Muscle of back (tissue), 11 donors: Measurements from ENCODE around the gene ENOX1. TPM values are rescaled to one million over a fixed set of nuclear protein-coding genes. Genes with fewer than 3 reads are reported as not detected.

Source experiments
- DNase-seq, 3 donors: peaks; one replicate each; pipeline versions ENCODE4 v3.0.0 to v3.0.0-alpha.2; 2013
- polyA plus RNA-seq, 10 donors: library from polyadenylated mRNA; unstranded; fragments of 120-200 nt; gene quantifications; one replicate each; pipeline ENCODE4 v1.2.1, GENCODE V29; 2013; ENCODE audit not compliant: insufficient read length in 10 of 10

Gene ENOX1
- polyA plus RNA-seq, 10 donors: 9.1 to 12.6 (median 11.4) TPM

- peak in 1 of 3 donors; percentile 49 for DNase-seq
Observed at GRCh38 chr13:43546251-43546650, 240.5 kb downstream of the ENOX1 start.

GRCh38 chr13:43545317-43545874 is 241.4 kb downstream of the ENOX1 start:
- peak in 1 of 3 donors; percentile 66 for DNase-seq

- peak in 1 of 3 donors; percentile 26 for DNase-seq
Observed at GRCh38 chr13:43544631-43545030, 242.1 kb downstream of the ENOX1 start.

DNA sequence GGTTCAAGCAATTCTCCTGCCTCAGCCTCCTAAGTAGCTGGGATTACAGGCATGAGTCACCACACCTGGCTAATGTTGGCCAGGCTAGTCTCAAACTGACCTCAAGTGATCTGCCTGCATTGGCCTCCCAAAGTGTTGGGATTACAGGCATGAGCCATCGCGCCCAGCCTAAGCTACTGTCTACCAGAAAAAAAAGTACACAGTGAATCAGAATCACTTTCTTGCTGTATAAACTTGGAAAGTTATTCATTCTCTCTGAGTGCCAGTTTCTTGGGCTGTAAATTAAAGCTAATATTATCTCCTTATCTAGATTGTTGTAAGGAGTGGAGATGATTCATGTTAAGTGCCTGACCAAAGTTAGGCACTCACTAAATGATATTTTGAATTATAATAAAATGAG is 242.8 kb downstream of the ENOX1 start:
- DNase-seq: no peak

GRCh38 chr13:43543331-43543730 is 243.4 kb downstream of the ENOX1 start:
- no peak for DNase-seq

- peak in 1 of 3 donors; percentile 49 for DNase-seq
Observed at GRCh38 chr13:43537124-43537523, 249.6 kb downstream of the ENOX1 start.

DNA sequence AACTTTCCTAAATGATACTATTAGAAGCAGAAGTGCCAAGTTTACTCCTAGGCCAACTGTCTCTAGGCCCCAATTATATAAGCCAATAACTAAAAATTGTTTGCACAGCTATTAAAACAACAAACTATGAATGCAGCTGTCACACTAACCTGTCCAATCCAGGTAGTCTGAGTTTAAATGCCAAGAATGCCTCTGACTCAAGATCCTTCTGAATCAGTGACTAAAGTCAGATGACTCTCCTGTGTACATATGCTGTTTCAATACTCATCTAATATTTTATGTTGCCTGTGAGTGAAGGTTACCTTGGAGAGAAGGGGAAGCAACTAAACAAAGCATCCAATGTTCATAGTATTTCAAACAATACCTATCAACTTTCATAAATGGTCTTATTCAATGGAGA is 257.0 kb downstream of the ENOX1 start:
- no peak for DNase-seq

GRCh38 chr13:43528992-43529391 is 257.8 kb downstream of the ENOX1 start:
- no peak for DNase-seq

- peak in 1 of 3 donors; percentile 54 for DNase-seq
Observed at GRCh38 chr13:43522788-43523187, 264.0 kb downstream of the ENOX1 start.

DNA sequence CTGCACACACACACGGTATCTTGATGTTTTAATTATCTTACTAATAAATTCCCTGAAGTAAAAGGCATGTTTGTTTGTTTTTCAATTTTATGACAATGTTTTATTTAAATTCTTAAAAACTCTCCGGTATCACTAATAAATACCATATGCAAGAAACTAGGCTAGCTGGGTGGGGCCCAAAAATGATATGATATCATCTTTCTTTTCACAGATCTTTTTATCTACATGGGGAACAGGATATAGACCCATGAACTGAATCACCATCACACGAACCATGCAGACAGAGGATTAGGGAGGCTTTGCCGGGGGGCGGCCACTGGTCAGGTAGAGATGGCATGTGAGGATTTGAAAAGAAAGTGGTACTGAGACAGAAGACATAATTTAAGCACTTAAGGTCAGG is 266.4 kb downstream of the ENOX1 start:
- peak in 1 of 3 donors; percentile 56 for DNase-seq

- DNase-seq: no peak
Observed at GRCh38 chr13:43518833-43519232, 267.9 kb downstream of the ENOX1 start.

- DNase-seq: peak; percentile 81 to 94 (median 87)
Observed at GRCh38 chr13:43516401-43516833, 270.4 kb downstream of the ENOX1 start.

DNA sequence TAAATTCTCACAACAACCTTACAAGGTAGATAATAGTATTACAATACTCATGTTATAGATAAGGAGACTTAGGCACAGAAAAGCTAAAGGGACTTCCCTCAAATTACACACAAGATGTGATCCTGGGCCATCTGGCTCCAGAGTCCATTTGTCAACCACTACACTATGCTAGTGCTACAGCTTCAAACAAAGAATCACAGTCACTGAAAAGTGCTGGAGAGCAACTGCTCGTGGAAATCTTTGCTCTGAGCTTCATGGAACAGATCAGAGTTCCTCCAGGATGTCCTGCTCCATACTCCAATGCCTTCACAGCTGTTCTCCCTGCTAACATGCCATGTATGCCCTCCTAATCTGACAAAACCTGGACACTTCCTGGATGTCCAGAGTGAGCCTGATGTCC is 271.2 kb downstream of the ENOX1 start:
- peak in 1 of 3 donors; percentile 70 for DNase-seq

- peak in 2 of 3 donors; percentile 70 to 76 for DNase-seq
Observed at GRCh38 chr13:43514311-43514710, 272.5 kb downstream of the ENOX1 start.

GRCh38 chr13:43512221-43512620 is 274.6 kb downstream of the ENOX1 start:
- DNase-seq: no peak

- peak in 1 of 3 donors; percentile 62 for DNase-seq
Observed at GRCh38 chr13:43510956-43511901, 275.5 kb downstream of the ENOX1 start.

GRCh38 chr13:43495732-43496131 is 291.0 kb downstream of the ENOX1 start:
- no peak for DNase-seq

- no peak for DNase-seq
Observed at GRCh38 chr13:43494206-43494605, 292.6 kb downstream of the ENOX1 start.

DNA sequence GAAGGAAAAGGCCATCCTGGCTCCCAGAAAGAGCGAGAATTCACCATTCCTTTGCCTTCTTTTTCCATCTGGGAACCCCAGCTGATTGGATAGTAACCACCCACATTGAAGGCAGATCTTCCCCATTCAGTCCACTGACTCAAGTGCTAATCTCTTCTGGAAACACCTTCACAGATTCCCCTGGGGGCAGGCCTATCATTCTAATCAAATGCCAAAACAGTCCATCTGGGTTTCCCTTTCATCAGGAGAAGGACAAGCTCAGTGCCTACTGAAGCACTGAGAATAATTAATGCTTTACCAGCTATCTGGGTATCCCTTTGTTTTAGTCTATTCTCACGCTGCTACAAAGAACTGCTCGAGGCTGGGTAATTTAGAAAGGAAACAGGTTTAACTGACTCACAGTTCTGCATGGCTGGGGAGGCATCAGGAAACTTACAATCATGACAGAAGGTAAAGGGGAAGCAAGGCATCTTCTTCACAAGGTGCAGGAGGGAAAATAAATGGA is 293.2 kb downstream of the ENOX1 start:
- DNase-seq: no peak

GRCh38 chr13:43492745-43493144 is 294.0 kb downstream of the ENOX1 start:
- DNase-seq: no peak

DNA sequence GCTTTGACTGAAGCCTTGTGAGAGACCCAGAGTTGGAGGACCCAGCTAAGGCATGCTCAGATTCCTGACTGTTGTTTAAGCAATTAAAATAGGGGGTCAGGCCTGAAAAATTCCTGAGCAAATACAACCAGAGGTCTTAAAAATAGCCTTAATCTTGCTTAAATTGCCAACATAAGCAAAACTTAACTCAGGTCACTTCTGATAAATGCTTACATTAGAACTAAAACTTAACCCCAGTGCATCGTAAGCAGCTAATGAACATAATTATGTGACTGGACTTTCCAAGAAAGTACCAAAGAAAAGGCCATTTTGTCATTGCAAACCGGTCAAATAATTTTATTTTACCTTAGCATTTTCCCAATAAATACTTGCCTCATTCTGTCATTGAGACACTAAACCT is 294.5 kb downstream of the ENOX1 start:
- no peak for DNase-seq

DNA sequence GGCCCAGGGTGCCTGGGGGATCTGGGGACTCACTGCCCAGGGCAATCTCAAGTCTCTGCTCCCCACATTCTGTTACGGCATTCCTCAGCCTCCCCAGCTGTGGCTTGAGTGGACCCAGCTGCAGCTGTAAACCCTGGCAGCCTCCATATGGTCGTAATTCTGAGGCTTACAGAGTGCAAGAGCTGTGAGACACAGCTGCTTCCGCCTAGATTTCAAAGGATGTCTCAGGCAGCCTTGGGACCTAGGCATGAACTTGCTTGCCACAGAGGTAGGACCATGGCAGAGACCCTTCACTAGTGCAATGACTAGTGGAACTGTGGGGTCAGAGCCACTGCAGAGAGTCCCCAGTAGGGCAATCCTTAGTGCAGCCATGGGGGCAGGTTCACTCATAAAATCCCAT is 297.5 kb downstream of the ENOX1 start:
- peak in 1 of 3 donors; percentile 84 for DNase-seq

- DNase-seq: no peak
Observed at GRCh38 chr13:43487885-43488284, 298.9 kb downstream of the ENOX1 start.
